Hepatocyte (in vitro differentiated cells): ENCODE data around the gene CELA1.

Experiments used
- CTCF ChIP-seq: fragments of 200-600 bp; sonication (generic); IDR thresholded peaks from 2 replicates; pipeline ENCODE4 v1.5.1; 2016; ENCODE audit warnings: antibody characterized with exemption, mild to moderate bottlenecking; ENCODE audit not compliant: poor library complexity
- EZH2phosphoT487 ChIP-seq: fragments of 200-600 bp; sonication (generic); IDR thresholded peaks from one replicate; pipeline ENCODE4 v1.6.1; 2018; ENCODE audit warnings: antibody characterized with exemption, mild to moderate bottlenecking, low read depth, moderate library complexity; ENCODE audit not compliant: unreplicated experiment, severe bottlenecking

- TF ChIP-seq CTCF (no peak), EZH2phosphoT487 (no peak)
These were observed 60.6 kb downstream of the CELA1 start for GRCh38 chr12:51285843-51286242.
